Activated T-cell treated with anti-CD3 and anti-CD28 coated beads for 1 hour (primary cell): ENCODE data around the gene ANGPTL2.

ENCODE experiments used
- DNase-seq: peaks from one replicate; pipeline ENCODE4 v3.0.0-alpha.2; 2020; ENCODE audit warnings: low read depth

Gene ANGPTL2

GRCh38 chr9:127136081-127136879 lies 13.8 kb upstream of the ANGPTL2 start:
- no peak for DNase-seq

- no peak for DNase-seq
Measured at GRCh38 chr9:127135056-127135745, 12.8 kb upstream of the ANGPTL2 start.

GRCh38 chr9:127133739-127134167 lies 11.3 kb upstream of the ANGPTL2 start:
- DNase-seq, result no peak

GRCh38 chr9:127132921-127133647 lies 10.6 kb upstream of the ANGPTL2 start:
- DNase-seq, result no peak

- no peak for DNase-seq
Measured at GRCh38 chr9:127132375-127132774, 9.9 kb upstream of the ANGPTL2 start.

GRCh38 chr9:127131871-127132270 lies 9.4 kb upstream of the ANGPTL2 start:
- no peak for DNase-seq

GRCh38 chr9:127130661-127131538 lies 8.5 kb upstream of the ANGPTL2 start:
- DNase-seq, result no peak

- no peak for DNase-seq
Measured at GRCh38 chr9:127130235-127130634, 7.8 kb upstream of the ANGPTL2 start.

GRCh38 chr9:127129718-127130085 lies 7.3 kb upstream of the ANGPTL2 start:
- DNase-seq, result no peak

- DNase-seq, result no peak
Measured at GRCh38 chr9:127129073-127129717, 6.8 kb upstream of the ANGPTL2 start.

- no peak for DNase-seq
Measured at GRCh38 chr9:127128341-127129072, 6.1 kb upstream of the ANGPTL2 start.

- DNase-seq, result no peak
Measured at GRCh38 chr9:127126971-127127370, 4.5 kb upstream of the ANGPTL2 start.

GRCh38 chr9:127124792-127125191 lies 2.4 kb upstream of the ANGPTL2 start:
- no peak for DNase-seq

- no peak for DNase-seq
Measured at GRCh38 chr9:127124111-127124531, 1.7 kb upstream of the ANGPTL2 start.

- no peak for DNase-seq
Measured at GRCh38 chr9:127123064-127123890, 842 bp upstream of the ANGPTL2 start.

GRCh38 chr9:127121628-127122175 lies 733 bp downstream of the ANGPTL2 start:
- DNase-seq, result no peak

GRCh38 chr9:127119320-127119709 lies 3.1 kb downstream of the ANGPTL2 start:
- DNase-seq, result no peak

- DNase-seq, result no peak
Measured at GRCh38 chr9:127118597-127119319, 3.7 kb downstream of the ANGPTL2 start.

- DNase-seq, result no peak
Measured at GRCh38 chr9:127117801-127118200, 4.6 kb downstream of the ANGPTL2 start.
